ENCODE data around the gene EEF1A2.

Gene EEF1A2

GRCh38 chr20:63468421-63468820 is 30.5 kb downstream of the EEF1A2 start:
- Histone ChIP-seq H3K4me3 (ENCODE audit: low read length) (no peak overlapping the region), H2AK5ac (ENCODE audit: low read length) (no peak overlapping the region), H3K18ac (ENCODE audit: low read length) (no peak overlapping the region), H2BK15ac (replicated peaks; ENCODE audit: low read depth) (no peak overlapping the region), H4K8ac (ENCODE audit: low read depth, low read length) (no peak overlapping the region), H3K79me2 (ENCODE audit: control insufficient read depth, insufficient read depth, low read length) (peaks cover 19% of the 10 kb centered on the region), H3K4me2 (ENCODE audit: low read length) (no peak overlapping the region), H3K4me1 (ENCODE audit: control insufficient read depth, low read depth, low read length) (no peaks in the 10 kb centered on the region), H3K36me3 (ENCODE audit: control insufficient read depth, insufficient read depth, low read length) (no peaks in the 10 kb centered on the region), H2BK5ac (ENCODE audit: low read length) (no peak overlapping the region), H3K27ac (ENCODE audit: low read depth, low read length) (no peak overlapping the region), H3K56ac (ENCODE audit: low read length) (peak overlapping the region; percentile 42), H4K5ac (ENCODE audit: low read length) (no peak overlapping the region), H3K4ac (ENCODE audit: low read depth, low read length) (no peak overlapping the region), H3K27me3 (ENCODE audit: insufficient read depth, low read length, poor library complexity) (no peaks in the 10 kb centered on the region), H3K9ac (ENCODE audit: low read length) (no peak overlapping the region), H2BK120ac (ENCODE audit: low read depth, low read length) (no peak overlapping the region), H3K23ac (ENCODE audit: low read length) (no peak overlapping the region), H3K79me1 (ENCODE audit: low read length) (peaks cover 6% of the 10 kb centered on the region)
- WGBS (ENCODE audit: extremely low coverage, insufficient coverage, low lambda C conversion rate): no CpG with 5 or more reads among the region's 12 CpGs
- no peak for DNase-seq

GRCh38 chr20:63467294-63468083 is 31.4 kb downstream of the EEF1A2 start:
- peak; percentile 64 for DNase-seq
- H3K18ac ChIP-seq (ENCODE audit: low read length): no peak overlapping the region
- no peak overlapping the region for H2BK120ac ChIP-seq (ENCODE audit: low read depth, low read length)
- H3K27ac ChIP-seq (ENCODE audit: low read depth, low read length): no peak overlapping the region
- H3K79me2 ChIP-seq (ENCODE audit: control insufficient read depth, insufficient read depth, low read length): peaks cover 20% of the 10 kb centered on the region
- no peak overlapping the region for H4K8ac ChIP-seq (ENCODE audit: low read depth, low read length)
- H3K4ac ChIP-seq (ENCODE audit: low read depth, low read length): no peak overlapping the region
- H3K36me3 ChIP-seq (ENCODE audit: control insufficient read depth, insufficient read depth, low read length): no peaks in the 10 kb centered on the region
- no peak overlapping the region for H3K23ac ChIP-seq (ENCODE audit: low read length)
- H3K4me3 ChIP-seq (ENCODE audit: low read length): no peak overlapping the region
- H2BK15ac ChIP-seq (replicated peaks; ENCODE audit: low read depth): no peak overlapping the region
- H3K56ac ChIP-seq (ENCODE audit: low read length): no peak overlapping the region
- H3K79me1 ChIP-seq (ENCODE audit: low read length): peaks cover 6% of the 10 kb centered on the region
- no peak overlapping the region for H3K4me2 ChIP-seq (ENCODE audit: low read length)
- H2AK5ac ChIP-seq (ENCODE audit: low read length): no peak overlapping the region
- H4K5ac ChIP-seq (ENCODE audit: low read length): no peak overlapping the region
- H3K4me1 ChIP-seq (ENCODE audit: control insufficient read depth, low read depth, low read length): no peaks in the 10 kb centered on the region
- H3K27me3 ChIP-seq (ENCODE audit: insufficient read depth, low read length, poor library complexity): no peaks in the 10 kb centered on the region
- no peak overlapping the region for H3K9ac ChIP-seq (ENCODE audit: low read length)
- H2BK5ac ChIP-seq (ENCODE audit: low read length): no peak overlapping the region
- WGBS (ENCODE audit: extremely low coverage, insufficient coverage, low lambda C conversion rate): no CpG with 5 or more reads among the region's 19 CpGs

- Histone ChIP-seq H3K27me3 (ENCODE audit: insufficient read depth, low read length, poor library complexity) (no peaks in the 10 kb centered on the region), H3K27ac (ENCODE audit: low read depth, low read length) (no peak overlapping the region), H3K56ac (ENCODE audit: low read length) (no peak overlapping the region), H3K79me2 (ENCODE audit: control insufficient read depth, insufficient read depth, low read length) (peaks cover 21% of the 10 kb centered on the region), H4K8ac (ENCODE audit: low read depth, low read length) (no peak overlapping the region), H2BK5ac (ENCODE audit: low read length) (no peak overlapping the region), H3K23ac (ENCODE audit: low read length) (no peak overlapping the region), H2BK120ac (ENCODE audit: low read depth, low read length) (no peak overlapping the region), H4K5ac (ENCODE audit: low read length) (no peak overlapping the region), H3K4me3 (ENCODE audit: low read length) (no peak overlapping the region), H3K36me3 (ENCODE audit: control insufficient read depth, insufficient read depth, low read length) (no peaks in the 10 kb centered on the region), H3K9ac (ENCODE audit: low read length) (no peak overlapping the region), H3K4ac (ENCODE audit: low read depth, low read length) (no peak overlapping the region), H3K79me1 (ENCODE audit: low read length) (peaks cover 6% of the 10 kb centered on the region), H3K18ac (ENCODE audit: low read length) (no peak overlapping the region), H2AK5ac (ENCODE audit: low read length) (no peak overlapping the region), H2BK15ac (replicated peaks; ENCODE audit: low read depth) (no peak overlapping the region), H3K4me1 (ENCODE audit: control insufficient read depth, low read depth, low read length) (no peaks in the 10 kb centered on the region), H3K4me2 (ENCODE audit: low read length) (no peak overlapping the region)
- no CpG with 5 or more reads among the region's 17 CpGs for WGBS (ENCODE audit: extremely low coverage, insufficient coverage, low lambda C conversion rate)
- DNase-seq: no peak
These were observed 32.0 kb downstream of the EEF1A2 start for GRCh38 chr20:63466861-63467260.

DNA sequence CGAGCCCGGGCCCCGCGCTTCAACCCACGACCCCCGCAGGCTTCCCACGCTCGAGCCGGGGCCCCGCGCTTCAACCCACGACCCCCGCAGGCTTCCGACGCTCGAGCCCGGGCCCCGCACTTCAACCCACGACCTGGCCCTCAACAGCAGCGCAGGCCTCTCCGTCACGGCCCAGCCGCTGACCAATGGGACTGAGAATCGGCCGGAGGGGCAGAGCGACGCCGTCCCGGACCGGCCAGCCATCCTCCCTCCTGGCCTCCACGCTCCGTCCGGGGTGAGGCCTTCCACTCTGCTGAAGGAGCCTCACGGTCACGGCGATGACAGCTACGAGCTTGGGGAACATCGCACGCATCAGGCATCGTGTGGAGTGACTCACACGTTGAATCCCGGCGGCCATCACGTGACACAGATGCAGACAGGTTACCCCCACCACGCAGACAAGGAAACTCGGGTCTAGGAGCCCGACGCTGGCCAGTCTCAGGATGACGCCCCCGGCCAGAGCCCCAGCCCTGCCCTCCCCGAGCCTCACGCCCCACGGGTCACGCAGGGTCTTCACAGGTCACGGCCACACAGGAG is 32.5 kb downstream of the EEF1A2 start:
- H3K4me2 ChIP-seq (ENCODE audit: low read length): no peak overlapping the region
- no peak overlapping the region for H2BK5ac ChIP-seq (ENCODE audit: low read length)
- H2AK5ac ChIP-seq (ENCODE audit: low read length): no peak overlapping the region
- H3K36me3 ChIP-seq (ENCODE audit: control insufficient read depth, insufficient read depth, low read length): no peaks in the 10 kb centered on the region
- H4K8ac ChIP-seq (ENCODE audit: low read depth, low read length): no peak overlapping the region
- H3K9ac ChIP-seq (ENCODE audit: low read length): no peak overlapping the region
- no peak overlapping the region for H3K56ac ChIP-seq (ENCODE audit: low read length)
- H3K23ac ChIP-seq (ENCODE audit: low read length): no peak overlapping the region
- WGBS (ENCODE audit: extremely low coverage, insufficient coverage, low lambda C conversion rate): no CpG with 5 or more reads among the region's 55 CpGs
- no peak overlapping the region for H3K4me3 ChIP-seq (ENCODE audit: low read length)
- no peak for DNase-seq
- peaks cover 6% of the 10 kb centered on the region for H3K79me1 ChIP-seq (ENCODE audit: low read length)
- H3K79me2 ChIP-seq (ENCODE audit: control insufficient read depth, insufficient read depth, low read length): peaks cover 21% of the 10 kb centered on the region
- no peaks in the 10 kb centered on the region for H3K27me3 ChIP-seq (ENCODE audit: insufficient read depth, low read length, poor library complexity)
- no peak overlapping the region for H2BK15ac ChIP-seq (replicated peaks; ENCODE audit: low read depth)
- H2BK120ac ChIP-seq (ENCODE audit: low read depth, low read length): no peak overlapping the region
- H3K4me1 ChIP-seq (ENCODE audit: control insufficient read depth, low read depth, low read length): no peaks in the 10 kb centered on the region
- no peak overlapping the region for H4K5ac ChIP-seq (ENCODE audit: low read length)
- H3K27ac ChIP-seq (ENCODE audit: low read depth, low read length): no peak overlapping the region
- no peak overlapping the region for H3K4ac ChIP-seq (ENCODE audit: low read depth, low read length)
- H3K18ac ChIP-seq (ENCODE audit: low read length): no peak overlapping the region

DNA sequence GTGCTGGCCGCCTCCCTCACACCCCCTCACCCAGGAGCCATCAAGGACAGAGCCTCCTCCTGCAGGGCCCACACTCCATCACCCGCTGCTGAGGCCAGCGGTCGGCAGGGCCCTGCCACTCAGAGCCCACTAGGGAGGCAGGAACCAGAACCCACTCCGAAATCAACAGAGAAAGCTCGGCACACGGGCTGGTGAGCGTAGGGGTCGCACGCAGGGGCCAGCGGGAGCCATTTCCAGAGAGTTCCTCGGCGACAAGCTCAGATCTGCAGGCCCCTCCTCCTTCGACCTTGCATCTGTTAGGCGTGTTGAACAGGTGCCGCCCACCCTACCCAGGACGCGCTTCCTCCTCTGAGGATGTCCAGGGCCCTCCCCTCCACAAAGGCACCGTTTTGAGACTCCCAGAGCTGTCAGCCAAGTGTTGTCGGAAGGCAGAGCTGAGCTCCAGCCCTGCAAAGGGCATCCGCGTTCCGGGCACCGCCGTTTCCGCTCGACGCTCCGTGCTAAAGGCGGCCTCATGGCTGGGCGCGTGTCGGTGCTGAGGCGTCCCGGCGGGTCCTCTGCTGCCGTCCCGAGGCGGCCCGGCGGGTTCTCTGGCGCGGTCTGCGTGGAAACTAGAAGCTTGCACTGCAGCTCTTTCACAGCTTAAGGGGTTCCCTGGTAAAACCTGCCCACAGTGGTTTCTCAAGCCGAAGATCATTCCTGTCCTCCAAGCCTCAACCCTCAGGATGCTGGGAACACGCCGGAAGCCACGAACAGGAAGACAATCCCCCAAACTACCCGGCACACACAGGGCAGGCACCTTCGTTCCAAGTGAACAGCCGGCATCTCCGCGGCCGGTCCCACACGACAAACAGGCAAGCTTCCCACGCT is 33.3 kb downstream of the EEF1A2 start:
- H3K27me3 ChIP-seq (ENCODE audit: insufficient read depth, low read length, poor library complexity): no peaks in the 10 kb centered on the region
- no peak overlapping the region for H2BK15ac ChIP-seq (replicated peaks; ENCODE audit: low read depth)
- H3K56ac ChIP-seq (ENCODE audit: low read length): no peak overlapping the region
- no peak overlapping the region for H2BK120ac ChIP-seq (ENCODE audit: low read depth, low read length)
- peaks cover 14% of the 10 kb centered on the region for H3K79me2 ChIP-seq (ENCODE audit: control insufficient read depth, insufficient read depth, low read length)
- H3K27ac ChIP-seq (ENCODE audit: low read depth, low read length): no peak overlapping the region
- no peak overlapping the region for H2BK5ac ChIP-seq (ENCODE audit: low read length)
- H3K4me3 ChIP-seq (ENCODE audit: low read length): no peak overlapping the region
- peaks cover 9% of the 10 kb centered on the region for H3K79me1 ChIP-seq (ENCODE audit: low read length)
- no peak overlapping the region for H3K18ac ChIP-seq (ENCODE audit: low read length)
- no peak overlapping the region for H2AK5ac ChIP-seq (ENCODE audit: low read length)
- DNase-seq: no peak
- H3K23ac ChIP-seq (ENCODE audit: low read length): no peak overlapping the region
- H4K8ac ChIP-seq (ENCODE audit: low read depth, low read length): no peak overlapping the region
- no peak overlapping the region for H3K9ac ChIP-seq (ENCODE audit: low read length)
- H3K4me2 ChIP-seq (ENCODE audit: low read length): no peak overlapping the region
- no peak overlapping the region for H3K4ac ChIP-seq (ENCODE audit: low read depth, low read length)
- no peak overlapping the region for H4K5ac ChIP-seq (ENCODE audit: low read length)
- H3K36me3 ChIP-seq (ENCODE audit: control insufficient read depth, insufficient read depth, low read length): no peaks in the 10 kb centered on the region
- no peaks in the 10 kb centered on the region for H3K4me1 ChIP-seq (ENCODE audit: control insufficient read depth, low read depth, low read length)
- WGBS (ENCODE audit: extremely low coverage, insufficient coverage, low lambda C conversion rate): no CpG with 5 or more reads among the region's 56 CpGs
